Mesenchymal stem cell (in vitro differentiated cells and primary cell): ENCODE data around the gene ABI3BP.

Source experiments
- DNase-seq: peaks from one replicate; pipeline ENCODE4 v3.0.0-alpha.2; 2013
- H2AFZ ChIP-seq: one replicate; pipeline ENCODE4 v1.6.1; 2013; ENCODE audit warnings: low read depth, mild to moderate bottlenecking, control low read depth, inconsistent platforms, low read length, moderate library complexity
- H2AK5ac ChIP-seq: 2 replicates; pipeline ENCODE4 v1.6.1; 2013; ENCODE audit warnings: low read length, moderate library complexity, mild to moderate bottlenecking, inconsistent platforms; ENCODE audit not compliant: severe bottlenecking
- H2BK120ac ChIP-seq: one replicate; pipeline ENCODE4 v1.6.1; 2013; ENCODE audit warnings: low read depth, mild to moderate bottlenecking, inconsistent platforms, low read length, moderate library complexity
- H2BK12ac ChIP-seq, 2 experiments: one replicate each; pipeline ENCODE4 v1.6.1; 2013; ENCODE audit warnings: inconsistent platforms in 2 of 2, low read length in 2 of 2, mild to moderate bottlenecking in 2 of 2, moderate library complexity in 2 of 2, control low read depth in 1 of 2
- H2BK15ac ChIP-seq: one replicate; pipeline ENCODE4 v1.6.1; 2013; ENCODE audit warnings: mild to moderate bottlenecking, low read depth, inconsistent platforms; ENCODE audit not compliant: poor library complexity, severe bottlenecking
- H2BK5ac ChIP-seq: 2 replicates; pipeline ENCODE4 v1.6.1; 2013; ENCODE audit warnings: low read depth, mild to moderate bottlenecking, low read length, control low read depth, inconsistent platforms; ENCODE audit not compliant: poor library complexity, severe bottlenecking
- H3K14ac ChIP-seq, 2 experiments: one replicate each; pipeline ENCODE4 v1.6.1; 2013; ENCODE audit warnings: inconsistent platforms in 2 of 2, low read length in 2 of 2, control low read depth in 1 of 2, mild to moderate bottlenecking in 1 of 2, moderate library complexity in 1 of 2
- H3K18ac ChIP-seq, 2 experiments: one replicate each; pipeline ENCODE4 v1.6.1; 2013; ENCODE audit warnings: inconsistent platforms in 2 of 2, low read length in 2 of 2, control low read depth in 1 of 2, low read depth in 1 of 2, mild to moderate bottlenecking in 1 of 2
- H3K23ac ChIP-seq, 2 experiments: one replicate each; pipeline ENCODE4 v1.6.1; 2013; ENCODE audit warnings: inconsistent platforms in 2 of 2, low read length in 2 of 2, mild to moderate bottlenecking in 2 of 2, moderate library complexity in 2 of 2, control low read depth in 1 of 2
- H3K27ac ChIP-seq: 2 replicates; pipeline ENCODE4 v1.5.1; 2013; ENCODE audit warnings: mild to moderate bottlenecking, moderate library complexity, low read length, control low read depth, inconsistent platforms; ENCODE audit not compliant: poor library complexity, severe bottlenecking
- H3K27me3 ChIP-seq, 2 experiments: 2 replicates each; pipeline versions ENCODE4 v1.6.1 to v1.7.0; 2013; ENCODE audit warnings: low read length in 2 of 2, mild to moderate bottlenecking in 2 of 2, moderate library complexity in 2 of 2, control low read depth in 1 of 2, inconsistent platforms in 1 of 2; ENCODE audit not compliant: control insufficient read depth in 1 of 2, insufficient read depth in 1 of 2
- H3K36me3 ChIP-seq, 2 experiments: 2 replicates each; pipeline versions ENCODE4 v1.6.1 to v1.7.0; 2013; ENCODE audit warnings: low read length in 2 of 2, control low read depth in 1 of 2, inconsistent platforms in 1 of 2, low read depth in 1 of 2, mild to moderate bottlenecking in 1 of 2; ENCODE audit not compliant: insufficient read depth in 2 of 2, control insufficient read depth in 1 of 2
- H3K4ac ChIP-seq, 2 experiments: one replicate each; pipeline ENCODE4 v1.6.1; 2013; ENCODE audit warnings: inconsistent platforms in 2 of 2, low read length in 2 of 2, mild to moderate bottlenecking in 2 of 2, moderate library complexity in 2 of 2, control low read depth in 1 of 2, low read depth in 1 of 2
- H3K4me1 ChIP-seq: 2 replicates; pipeline ENCODE4 v1.6.1; 2013; ENCODE audit warnings: low read depth, low read length, control low read depth; ENCODE audit not compliant: control insufficient read depth, insufficient read depth
- H3K4me2 ChIP-seq: 2 replicates; pipeline ENCODE4 v1.6.1; 2013; ENCODE audit warnings: low read length, mild to moderate bottlenecking, inconsistent platforms; ENCODE audit not compliant: poor library complexity, severe bottlenecking
- H3K4me3 ChIP-seq, 2 experiments: 2 replicates each; pipeline versions ENCODE4 v1.5.1 to v1.7.0; 2013; ENCODE audit warnings: low read length in 2 of 2, mild to moderate bottlenecking in 2 of 2, control low read depth in 1 of 2, low read depth in 1 of 2; ENCODE audit not compliant: insufficient read depth in 1 of 2
- H3K79me1 ChIP-seq: replicated peaks from 2 replicates; pipeline ENCODE4 v1.6.1; 2013; ENCODE audit warnings: mild to moderate bottlenecking, control low read depth, low read length, inconsistent platforms; ENCODE audit not compliant: poor library complexity, severe bottlenecking
- H3K9ac ChIP-seq: 2 replicates; pipeline ENCODE4 v1.7.0; 2013; ENCODE audit warnings: mild to moderate bottlenecking, low read length, moderate library complexity
- H3K9me3 ChIP-seq: 2 replicates; pipeline ENCODE4 v1.7.0; 2013; ENCODE audit warnings: mild to moderate bottlenecking, low read length; ENCODE audit not compliant: control insufficient read depth
- H4K8ac ChIP-seq: one replicate; pipeline ENCODE4 v1.6.1; 2013; ENCODE audit warnings: inconsistent platforms, mild to moderate bottlenecking, low read length, moderate library complexity
- H4K91ac ChIP-seq: one replicate; pipeline ENCODE4 v1.6.1; 2013; ENCODE audit warnings: mild to moderate bottlenecking, low read length, inconsistent platforms
- WGBS: methylation state at CpG from one replicate; pipeline ENCODE4 v1.1.7; 2013; ENCODE audit warnings: mixed read lengths; 5-methylcytosine and 5-hydroxymethylcytosine counted together

The ABI3BP gene

DNA sequence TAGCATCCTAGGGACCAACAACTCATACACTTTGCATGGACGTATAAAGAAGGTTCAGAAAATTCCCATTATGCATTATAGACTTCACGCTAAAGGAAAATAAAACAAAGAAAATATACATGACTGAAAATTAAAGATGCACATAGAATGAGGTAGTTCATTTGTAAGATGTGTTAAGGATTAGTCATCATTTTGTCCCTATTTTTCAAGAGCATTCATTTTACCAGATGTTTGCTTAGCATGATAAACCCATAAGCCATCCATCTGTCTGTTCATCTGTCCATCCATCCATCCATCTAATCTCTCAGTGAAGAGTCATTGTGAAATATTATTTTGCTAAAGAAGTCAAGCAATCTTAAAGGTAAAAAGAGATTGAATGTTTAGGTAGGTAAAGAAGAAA is 203.6 kb downstream of the ABI3BP start:
- WGBS = no CpG with 5 or more reads among the region's 2 CpGs
- H3K9me3 ChIP-seq = peaks cover 27% of the 10 kb centered on the region
- H2BK15ac ChIP-seq = no peak overlapping the region
- no peak overlapping the region for H4K8ac ChIP-seq
- peaks cover 0 to 100% of the 10 kb centered on the region in 2 experiments for H3K36me3 ChIP-seq
- H2AK5ac ChIP-seq = no peak overlapping the region
- no peak overlapping the region for H2BK5ac ChIP-seq
- H2BK12ac ChIP-seq = no peak overlapping the region
- H3K23ac ChIP-seq = no peak overlapping the region
- no peak overlapping the region for H3K27ac ChIP-seq
- no peak overlapping the region for H3K4ac ChIP-seq
- H3K4me3 ChIP-seq = no peak overlapping the region
- H3K27me3 ChIP-seq = no peaks in the 10 kb centered on the region
- H3K4me2 ChIP-seq = no peak overlapping the region
- no peak for DNase-seq
- H2AFZ ChIP-seq = no peak overlapping the region
- no peak overlapping the region for H2BK120ac ChIP-seq
- no peaks in the 10 kb centered on the region for H3K79me1 ChIP-seq
- no peak overlapping the region for H3K14ac ChIP-seq
- H3K4me1 ChIP-seq = no peaks in the 10 kb centered on the region
- H3K18ac ChIP-seq = no peak overlapping the region
- no peak overlapping the region for H3K9ac ChIP-seq
- no peak overlapping the region for H4K91ac ChIP-seq

DNA sequence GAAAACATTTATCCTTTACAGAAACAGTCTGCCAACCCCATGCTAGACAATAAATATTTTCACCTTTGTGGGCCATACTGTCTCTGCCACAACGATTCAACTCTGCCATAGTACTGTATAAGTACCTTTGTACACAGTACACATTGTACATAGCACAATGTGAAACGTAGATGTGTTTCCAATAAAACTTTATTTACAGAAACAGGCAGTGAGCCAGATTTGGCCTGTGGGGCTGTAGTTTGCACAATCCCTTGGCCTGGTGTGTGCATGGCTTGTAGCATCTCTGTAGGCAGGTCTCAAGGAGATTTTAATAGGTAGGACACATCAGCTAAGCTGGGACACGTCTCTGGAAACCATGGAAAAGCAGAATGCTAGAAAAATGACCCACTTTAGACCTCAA is 209.6 kb downstream of the ABI3BP start:
- no peak for DNase-seq
- Histone ChIP-seq H2BK120ac (no peak overlapping the region), H3K79me1 (no peaks in the 10 kb centered on the region), H4K8ac (no peak overlapping the region), H3K14ac (no peak overlapping the region), H2AK5ac (no peak overlapping the region), H2AFZ (no peak overlapping the region), H3K9ac (peak overlapping the region; percentile 58), H3K27me3 (no peaks in the 10 kb centered on the region), H3K9me3 (peaks cover 31% of the 10 kb centered on the region), H3K4me2 (no peak overlapping the region), H2BK15ac (no peak overlapping the region), H3K18ac (no peak overlapping the region), H3K23ac (no peak overlapping the region), H4K91ac (no peak overlapping the region), H3K4ac (no peak overlapping the region), H3K4me1 (peaks cover 4% of the 10 kb centered on the region), H3K36me3 (peaks cover 0 to 90% of the 10 kb centered on the region in 2 experiments), H3K27ac (no peak overlapping the region), H2BK12ac (no peak overlapping the region), H2BK5ac (no peak overlapping the region), H3K4me3 (no peak overlapping the region)
- 56% methylated on average over 2 of the region's 3 CpGs for WGBS

GRCh38 chr3:100782906-100783305 is 210.3 kb downstream of the ABI3BP start:
- H3K9me3 ChIP-seq = peaks cover 31% of the 10 kb centered on the region
- H4K91ac ChIP-seq = no peak overlapping the region
- H3K36me3 ChIP-seq = peaks cover 0 to 90% of the 10 kb centered on the region in 2 experiments
- H3K4me3 ChIP-seq = no peak overlapping the region
- no peak overlapping the region for H3K4ac ChIP-seq
- H2BK5ac ChIP-seq = no peak overlapping the region
- H3K14ac ChIP-seq = no peak overlapping the region
- 75% methylated on average over 3 of the region's 3 CpGs for WGBS
- peaks cover 4% of the 10 kb centered on the region for H3K4me1 ChIP-seq
- no peaks in the 10 kb centered on the region for H3K27me3 ChIP-seq
- H3K23ac ChIP-seq = no peak overlapping the region
- no peak overlapping the region for H2BK15ac ChIP-seq
- H3K27ac ChIP-seq = no peak overlapping the region
- H2BK12ac ChIP-seq = no peak overlapping the region
- DNase-seq = no peak
- H3K79me1 ChIP-seq = no peaks in the 10 kb centered on the region
- H2AK5ac ChIP-seq = no peak overlapping the region
- H2BK120ac ChIP-seq = no peak overlapping the region
- peak overlapping the region; percentile 58 for H3K9ac ChIP-seq
- H3K4me2 ChIP-seq = no peak overlapping the region
- H4K8ac ChIP-seq = no peak overlapping the region
- H2AFZ ChIP-seq = no peak overlapping the region
- peak overlapping the region in 1 of 2 experiments; percentile 8 for H3K18ac ChIP-seq

GRCh38 chr3:100782348-100782747 is 210.9 kb downstream of the ABI3BP start:
- H2BK12ac ChIP-seq = no peak overlapping the region
- peak overlapping the region; percentile 58 for H3K9ac ChIP-seq
- peaks cover 4% of the 10 kb centered on the region for H3K4me1 ChIP-seq
- no peak overlapping the region for H2AK5ac ChIP-seq
- 65% methylated on average over 2 of the region's 2 CpGs for WGBS
- H2AFZ ChIP-seq = no peak overlapping the region
- no peak overlapping the region for H4K8ac ChIP-seq
- no peaks in the 10 kb centered on the region for H3K79me1 ChIP-seq
- H3K4me3 ChIP-seq = no peak overlapping the region
- no peak overlapping the region for H3K14ac ChIP-seq
- peaks cover 31% of the 10 kb centered on the region for H3K9me3 ChIP-seq
- H2BK15ac ChIP-seq = no peak overlapping the region
- H3K18ac ChIP-seq = no peak overlapping the region
- H3K27ac ChIP-seq = no peak overlapping the region
- H3K36me3 ChIP-seq = peaks cover 0 to 90% of the 10 kb centered on the region in 2 experiments
- no peak overlapping the region for H2BK120ac ChIP-seq
- no peak overlapping the region for H4K91ac ChIP-seq
- DNase-seq = no peak
- H3K23ac ChIP-seq = no peak overlapping the region
- H3K4ac ChIP-seq = no peak overlapping the region
- H2BK5ac ChIP-seq = no peak overlapping the region
- H3K27me3 ChIP-seq = no peaks in the 10 kb centered on the region
- no peak overlapping the region for H3K4me2 ChIP-seq
